Activated CD8-positive, alpha-beta memory T cell treated with anti-CD3 and anti-CD28 coated beads for 1 hour (primary cell): ENCODE data around the gene ERCC8.
A peak's percentile ranks its signal among the peaks of the same experiment; 100 is the strongest.
"Not testable (repeated sequence)": the region's sequence is repeated elsewhere in the genome, so short reads cannot be mapped to it uniquely, and the experiment has no call there.

Experiments
- DNase-seq, 2 donors: peaks; one replicate each; pipeline ENCODE4 v3.0.0-alpha.2; 2020; ENCODE audit warnings: low read depth in 1 of 2; ENCODE audit errors: extremely low read depth in 1 of 2

The ERCC8 gene, protein sequence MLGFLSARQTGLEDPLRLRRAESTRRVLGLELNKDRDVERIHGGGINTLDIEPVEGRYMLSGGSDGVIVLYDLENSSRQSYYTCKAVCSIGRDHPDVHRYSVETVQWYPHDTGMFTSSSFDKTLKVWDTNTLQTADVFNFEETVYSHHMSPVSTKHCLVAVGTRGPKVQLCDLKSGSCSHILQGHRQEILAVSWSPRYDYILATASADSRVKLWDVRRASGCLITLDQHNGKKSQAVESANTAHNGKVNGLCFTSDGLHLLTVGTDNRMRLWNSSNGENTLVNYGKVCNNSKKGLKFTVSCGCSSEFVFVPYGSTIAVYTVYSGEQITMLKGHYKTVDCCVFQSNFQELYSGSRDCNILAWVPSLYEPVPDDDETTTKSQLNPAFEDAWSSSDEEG

GRCh38 chr5:60944904-60945812 is at the start of gene ERCC8, which contains the start of gene NDUFAF2:
Gene ERCC8 (minus strand): TSS chr5:60945070. CDS start chr5:60945008, 62 bp downstream.
Gene NDUFAF2 (plus strand): TSS chr5:60945205. CDS start chr5:60945256, 51 bp downstream.
- DNase-seq = peak; percentile 69 to 76

DNA sequence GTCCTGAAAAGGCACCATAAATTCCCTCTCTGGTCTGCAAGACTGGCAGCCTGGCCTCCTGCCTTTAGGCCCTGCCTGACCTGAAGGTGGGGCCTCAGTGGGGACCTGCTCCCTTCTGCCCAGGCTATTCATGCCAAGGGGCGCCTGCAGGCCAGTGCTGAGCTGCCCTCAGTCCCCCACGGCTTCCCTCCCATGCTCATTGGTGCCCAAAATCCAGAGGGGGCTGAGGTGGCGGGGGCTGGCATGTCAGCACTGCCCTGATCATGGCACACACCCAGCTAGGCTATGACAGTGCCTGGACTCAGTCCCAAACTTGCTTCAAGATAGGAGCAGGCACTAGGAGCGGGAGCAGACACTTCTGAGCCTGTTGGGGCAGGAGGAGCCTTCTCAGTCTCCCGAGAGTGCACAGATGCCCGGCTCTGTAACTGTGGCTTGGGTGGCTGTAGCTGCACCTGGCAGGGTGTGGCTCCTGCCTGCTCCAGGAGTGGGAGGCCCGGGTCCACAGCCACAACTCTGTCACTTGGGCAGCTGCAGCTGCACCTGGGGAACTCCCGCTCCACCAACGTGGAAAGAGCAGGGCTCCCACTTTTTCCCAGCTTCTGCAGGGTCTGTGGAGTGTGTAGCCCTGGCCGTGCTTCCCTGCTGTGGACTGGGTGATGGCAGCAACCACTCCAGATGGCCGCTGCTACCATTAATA is 49.2 kb upstream of the ERCC8 start:
- no peak for DNase-seq

GRCh38 chr5:60993425-60993824 is 48.6 kb upstream of the ERCC8 start:
- DNase-seq = no peak

GRCh38 chr5:60992871-60993270 is 48.0 kb upstream of the ERCC8 start:
- DNase-seq = no peak

- no peak for DNase-seq
These were observed 44.9 kb upstream of the ERCC8 start for GRCh38 chr5:60989790-60990189.

DNA sequence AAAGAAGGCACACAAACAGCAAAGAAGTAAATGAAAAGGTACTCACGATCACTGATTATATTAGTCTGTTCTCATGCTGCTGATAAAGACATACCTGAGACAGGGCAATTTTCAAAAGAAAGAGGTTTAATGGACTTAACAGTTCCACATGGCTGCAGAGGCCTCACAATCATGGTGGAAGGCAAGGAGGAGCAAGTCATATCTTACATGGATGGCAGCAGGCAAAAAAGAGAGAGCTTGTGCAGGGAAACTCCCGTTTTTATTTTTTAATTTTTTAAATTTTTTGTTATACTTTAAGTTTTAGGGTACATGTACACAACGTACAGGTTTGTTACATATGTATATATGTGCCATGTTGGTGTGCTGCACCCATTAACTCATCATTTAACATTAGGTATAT is 37.3 kb upstream of the ERCC8 start:
- DNase-seq = not testable (repeated sequence)

DNA sequence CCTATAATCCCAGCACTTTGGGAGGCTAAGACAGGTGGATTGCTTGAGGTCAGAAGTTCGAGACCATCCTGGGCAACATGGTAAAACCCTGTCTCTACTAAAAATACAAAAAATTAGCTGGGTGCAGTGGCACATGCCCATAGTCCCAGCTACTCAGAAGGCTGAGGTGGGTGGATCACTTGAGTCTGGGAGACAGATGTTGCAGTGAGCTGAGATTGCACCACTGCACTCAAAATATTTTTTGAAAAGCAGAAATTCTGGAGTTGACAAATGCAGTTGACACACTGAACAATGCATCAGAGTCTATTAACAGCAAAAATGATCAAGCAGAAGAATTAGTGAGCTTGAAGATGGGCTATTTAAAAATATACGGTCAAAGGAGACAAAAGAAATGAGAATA is 35.6 kb upstream of the ERCC8 start:
- no peak for DNase-seq

- no peak for DNase-seq
These were observed 34.1 kb upstream of the ERCC8 start for GRCh38 chr5:60978968-60979367.

- no peak for DNase-seq
These were observed 33.3 kb upstream of the ERCC8 start for GRCh38 chr5:60977956-60978737.

- DNase-seq = no peak
These were observed 27.4 kb upstream of the ERCC8 start for GRCh38 chr5:60972231-60972630.

GRCh38 chr5:60961685-60962084 is 16.8 kb upstream of the ERCC8 start:
- DNase-seq = no peak

DNA sequence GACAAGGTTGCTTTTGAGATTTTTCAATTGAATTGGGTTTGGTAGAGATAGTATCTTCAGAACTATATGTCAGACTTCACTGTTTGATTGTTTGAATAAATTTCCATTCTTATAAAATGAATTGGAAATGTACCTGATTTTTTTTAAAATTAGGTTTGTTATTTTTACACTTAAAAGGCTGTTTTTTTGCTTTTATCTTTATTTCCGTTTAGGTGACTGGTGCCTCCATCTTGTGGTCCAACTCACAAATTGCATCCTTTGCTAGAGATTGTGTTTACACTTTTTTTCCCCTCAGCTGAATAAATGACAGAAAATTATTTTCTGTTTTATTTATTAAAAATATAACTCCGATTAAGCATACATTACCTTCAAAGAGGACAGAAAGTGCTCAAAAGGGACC is 15.7 kb upstream of the ERCC8 start:
- no peak for DNase-seq

- DNase-seq = no peak
These were observed 14.3 kb upstream of the ERCC8 start for GRCh38 chr5:60959156-60959555.

DNA sequence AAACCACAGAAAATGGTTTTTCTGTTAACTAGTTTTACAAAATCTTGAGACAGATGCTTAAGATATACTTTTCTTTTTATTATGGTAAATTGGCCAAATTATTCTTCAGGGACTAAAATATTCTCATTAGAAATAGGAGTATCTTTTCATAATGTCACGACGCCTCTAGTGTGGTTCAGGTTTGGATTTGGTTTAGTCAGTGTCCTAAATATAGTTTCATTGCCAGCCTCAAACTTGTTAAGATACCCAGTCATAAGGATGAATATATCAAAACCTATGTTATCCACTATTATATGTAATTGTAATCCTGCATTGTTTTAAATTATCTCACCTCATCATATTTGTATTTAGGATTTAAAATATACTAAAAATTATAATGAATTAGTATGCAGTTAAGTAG is 13.8 kb upstream of the ERCC8 start:
- no peak for DNase-seq

DNA sequence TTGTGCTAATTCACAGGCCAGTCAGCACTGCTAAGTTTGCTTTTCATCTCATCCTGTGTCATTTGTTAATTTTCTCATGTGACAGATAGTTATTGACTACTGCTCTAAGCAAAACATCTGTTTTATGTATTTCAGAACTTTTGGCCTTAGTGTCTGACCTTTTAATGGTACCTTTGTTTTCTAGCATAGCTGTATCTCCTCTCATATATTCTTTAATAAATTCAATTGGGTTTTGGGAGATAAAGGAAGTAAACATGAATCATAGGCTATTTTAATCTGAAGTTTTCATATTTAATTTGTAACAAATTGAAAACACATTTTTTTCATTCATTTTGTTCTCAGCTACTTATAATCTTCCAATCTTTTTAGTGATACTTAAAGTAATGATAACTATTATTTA is 13.2 kb upstream of the ERCC8 start:
- no peak for DNase-seq

DNA sequence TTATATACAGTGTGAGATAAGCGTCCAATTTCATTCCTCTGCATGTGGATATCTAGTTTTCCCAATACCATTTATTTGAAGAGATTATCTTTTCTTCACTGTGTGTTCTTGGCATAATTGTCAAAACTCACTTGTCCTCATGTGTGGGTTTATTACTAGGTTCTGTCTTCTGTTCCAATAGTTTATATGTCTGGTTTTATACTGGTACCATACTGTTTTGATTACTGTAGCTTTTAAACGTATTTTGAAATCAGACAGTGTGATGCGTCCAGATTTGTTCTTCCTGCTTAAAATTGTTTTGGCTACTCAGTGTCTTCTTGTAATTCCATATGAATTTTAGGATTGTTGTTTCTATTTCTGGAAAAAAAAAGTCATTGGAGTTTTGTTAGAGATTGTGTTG is 10.4 kb upstream of the ERCC8 start:
- no peak for DNase-seq

GRCh38 chr5:60948738-60949137 is 3.9 kb upstream of the ERCC8 start:
- DNase-seq = no peak

GRCh38 chr5:60945813-60946187 is 930 bp upstream of the ERCC8 start:
- DNase-seq = no peak

DNA sequence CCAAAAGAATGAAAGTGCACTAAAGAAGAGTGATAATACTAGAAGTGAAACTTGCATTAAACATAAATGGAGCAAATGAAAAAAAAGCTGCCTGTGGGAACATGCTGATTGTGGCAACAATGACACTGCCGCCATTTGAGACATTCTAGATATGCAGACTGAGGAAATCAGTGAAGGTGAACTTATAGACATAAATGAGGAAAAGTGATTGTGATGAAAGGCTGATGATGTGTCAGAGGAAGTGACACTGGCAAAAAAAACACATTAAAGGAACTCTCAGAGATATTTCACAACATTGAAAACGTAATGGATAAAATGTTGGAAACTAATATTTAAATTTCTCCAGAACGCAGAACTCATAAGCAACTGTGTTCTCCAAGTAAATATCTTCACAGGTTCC is 1.2 kb downstream of the ERCC8 start:
- no peak for DNase-seq

GRCh38 chr5:60929024-60929423 is 15.8 kb downstream of the ERCC8 start:
- no peak for DNase-seq

GRCh38 chr5:60927450-60927849 is 17.4 kb downstream of the ERCC8 start:
- DNase-seq = no peak
